ENCODE measurements around the gene INTS11. TPM values are rescaled to one million over a fixed set of nuclear protein-coding genes. Genes with fewer than 3 reads are reported as not detected.
A peak's percentile ranks its signal among the peaks of the same experiment; 100 is the strongest.

The INTS11 gene
- total and polyA plus RNA-seq, 10 donors: 89.2 to 203 (median 102) TPM

- 77 to 86% (median 83%) methylated on average over 14 of the region's 14 CpGs for whole genome bisulfite sequencing, 5 donors
- Histone ChIP-seq H3K36me3 (no peaks in the 10 kb centered on the region), H3K27ac (no peak overlapping the region), H3K4me1 (peaks cover 0 to 30% (median 9%) of the 10 kb centered on the region in 6 donors), H3K4me3 (no peak overlapping the region), H3K9me3 (peaks cover 0 to 6% (median 0%) of the 10 kb centered on the region in 8 donors), H3K27me3 (replicated peaks in 1 of 7) (peaks cover 0 to 29% (median 8%) of the 10 kb centered on the region in 7 donors)
- intact Hi-C loops (cut with DNase I; ENCODE audit: low total_unique reads): no loop called here
- no peak for TF ChIP-seq POLR2AphosphoS5 (IDR thresholded peaks at IDR 0.05)
- TF ChIP-seq POLR2A (IDR thresholded peaks at IDR 0.05): no peak
- no peak for TF ChIP-seq CTCF (IDR thresholded peaks at IDR 0.05 in 8 of 11, conservative IDR thresholded peaks at IDR 0.05 in 3 of 11)
- no peak for DNase-seq
Observed at GRCh38 chr1:1364266-1364665, 39.8 kb upstream of the INTS11 start.

GRCh38 chr1:1361982-1362423, 37.5 kb upstream of the INTS11 start:
- Histone ChIP-seq H3K27ac (peak overlapping the region in 5 of 8 donors; percentile 20 to 62 (median 46)), H3K27me3 (replicated peaks in 1 of 7) (peaks cover 0 to 52% (median 27%) of the 10 kb centered on the region in 7 donors), H3K4me1 (peaks cover 0 to 45% (median 15%) of the 10 kb centered on the region in 6 donors), H3K36me3 (no peaks in the 10 kb centered on the region), H3K4me3 (no peak overlapping the region), H3K9me3 (peaks cover 0 to 1% (median 0%) of the 10 kb centered on the region in 8 donors)
- TF ChIP-seq POLR2A (IDR thresholded peaks at IDR 0.05): no peak
- peak in 1 of 3 donors; percentile 53 for TF ChIP-seq POLR2AphosphoS5 (IDR thresholded peaks at IDR 0.05)
- TF ChIP-seq CTCF (IDR thresholded peaks at IDR 0.05 in 8 of 11, conservative IDR thresholded peaks at IDR 0.05 in 3 of 11): peak in 1 of 11 experiments; percentile 7
- DNase-seq: peak; percentile 62
- 20 to 31% (median 26%) methylated on average over 13 of the region's 13 CpGs for WGBS, 5 donors
- intact Hi-C loops (cut with DNase I; ENCODE audit: low total_unique reads): no loop called here

GRCh38 chr1:1361233-1361981, 36.9 kb upstream of the INTS11 start:
- Histone ChIP-seq H3K27ac (peak overlapping the region in 5 of 8 donors; percentile 20 to 62 (median 46)), H3K36me3 (no peaks in the 10 kb centered on the region), H3K27me3 (replicated peaks in 1 of 7) (peaks cover 0 to 58% (median 33%) of the 10 kb centered on the region in 7 donors), H3K4me3 (no peak overlapping the region), H3K9me3 (no peaks in the 10 kb centered on the region), H3K4me1 (peaks cover 0 to 51% (median 15%) of the 10 kb centered on the region in 6 donors)
- 65 to 75% (median 71%) methylated on average over 33 to 35 of the region's 35 CpGs for WGBS, 5 donors
- intact Hi-C loops (cut with DNase I; ENCODE audit: low total_unique reads): no loop called here
- TF ChIP-seq CTCF (IDR thresholded peaks at IDR 0.05 in 8 of 11, conservative IDR thresholded peaks at IDR 0.05 in 3 of 11) (no peak), POLR2A (IDR thresholded peaks at IDR 0.05) (no peak), POLR2AphosphoS5 (IDR thresholded peaks at IDR 0.05) (no peak)
- peak; percentile 69 for DNase-seq

- WGBS, 5 donors: 77 to 81% (median 78%) methylated on average over 18 to 20 of the region's 20 CpGs
- intact Hi-C loops (cut with DNase I; ENCODE audit: low total_unique reads): no loop called here
- H3K27ac ChIP-seq: peak overlapping the region in 6 of 8 donors; percentile 20 to 83 (median 76)
- H3K9me3 ChIP-seq: no peaks in the 10 kb centered on the region
- H3K36me3 ChIP-seq: no peaks in the 10 kb centered on the region
- TF ChIP-seq POLR2A (IDR thresholded peaks at IDR 0.05) (no peak), CTCF (IDR thresholded peaks at IDR 0.05 in 8 of 11, conservative IDR thresholded peaks at IDR 0.05 in 3 of 11) (no peak), POLR2AphosphoS5 (IDR thresholded peaks at IDR 0.05) (peak in 2 of 3 donors; percentile 44 to 65)
- H3K4me3 ChIP-seq: no peak overlapping the region
- peak; percentile 69 for DNase-seq
- peaks cover 0 to 65% (median 35%) of the 10 kb centered on the region in 7 donors for H3K27me3 ChIP-seq (replicated peaks in 1 of 7)
- H3K4me1 ChIP-seq: peaks cover 0 to 59% (median 15%) of the 10 kb centered on the region in 6 donors
Observed at GRCh38 chr1:1360506-1361169, 36.2 kb upstream of the INTS11 start.
